Tibial nerve (tissue), 4 donors: ENCODE data around the gene SH3BP2. TPM values are rescaled to one million over a fixed set of nuclear protein-coding genes. Genes with fewer than 3 reads are reported as not detected.
"Not testable (repeated sequence)": the region's sequence is repeated elsewhere in the genome, so short reads cannot be mapped to it uniquely, and the experiment has no call there.

ENCODE experiments used
- DNase-seq, 2 donors: peaks; one replicate each; pipeline ENCODE4 v3.0.0-alpha.2; 2019; ENCODE audit warnings: low spot score in 2 of 2
- H3K27ac ChIP-seq, 4 donors: fragments of 200-600 bp; sonication (generic) in 3 of 4; one replicate each; pipeline ENCODE4 v1.5.1; 2017 to 2019; ENCODE audit warnings: mild to moderate bottlenecking in 1 of 4
- H3K27me3 ChIP-seq, 2 donors: fragments of 200-600 bp; sonication (generic) in 1 of 2; one replicate each; pipeline versions ENCODE4 v1.5.1 to v1.6.0; 2017 to 2019
- H3K36me3 ChIP-seq, 3 donors: fragments of 200-600 bp; sonication (generic); one replicate each; pipeline ENCODE4 v1.5.1; 2018 to 2019
- H3K4me1 ChIP-seq, 4 donors: fragments of 200-600 bp; sonication (generic) in 3 of 4; one replicate each; pipeline ENCODE4 v1.5.1; 2017 to 2019
- H3K4me3 ChIP-seq, 4 donors: fragments of 200-600 bp; sonication (generic) in 3 of 4; one replicate each; pipeline ENCODE4 v1.5.1; 2017 to 2019; ENCODE audit warnings: mild to moderate bottlenecking in 1 of 4, moderate library complexity in 1 of 4
- H3K9me3 ChIP-seq, 4 donors: fragments of 200-600 bp; sonication (generic) in 3 of 4; one replicate each; pipeline ENCODE4 v1.5.1; 2017 to 2019
- EP300 ChIP-seq, 2 donors: sonication (generic); formaldehyde crosslinking; IDR thresholded peaks; one replicate each; pipeline ENCODE4 v1.6.1; 2017; ENCODE audit warnings: antibody characterized with exemption in 2 of 2, mild to moderate bottlenecking in 1 of 2
- POLR2A ChIP-seq, 2 donors: fragments of 450-650 bp; IDR thresholded peaks; one replicate each; pipeline ENCODE4 v1.6.1; 2017; ENCODE audit warnings: antibody characterized with exemption in 2 of 2, mild to moderate bottlenecking in 2 of 2, moderate library complexity in 2 of 2
- WGBS, 2 donors: methylation state at CpG; one replicate each; pipeline ENCODE4 v1.1.5; 2018; 5-methylcytosine and 5-hydroxymethylcytosine counted together
- total RNA-seq, 4 donors: library from RNA; depleted of rRNA; stranded (reverse); fragments of >200 nt; gene quantifications; one replicate each; pipeline ENCODE4 v1.1.0, GENCODE V29; 2016
- TF ChIP-seq, protein P1 (sequence below), 5 experiments: fragments of 200-600 bp in 3 of 5; fragments of 450-650 bp in 2 of 5; sonication (generic) in 3 of 5; IDR thresholded peaks; one replicate each; pipeline ENCODE4 v1.5.1; 2016 to 2019; ENCODE audit warnings: antibody characterized with exemption in 5 of 5, mild to moderate bottlenecking in 3 of 5, moderate library complexity in 2 of 5

Gene SH3BP2
- total RNA-seq, 4 donors from 2014 or later, result 70.5 to 161 (median 77.8) TPM

DNA sequence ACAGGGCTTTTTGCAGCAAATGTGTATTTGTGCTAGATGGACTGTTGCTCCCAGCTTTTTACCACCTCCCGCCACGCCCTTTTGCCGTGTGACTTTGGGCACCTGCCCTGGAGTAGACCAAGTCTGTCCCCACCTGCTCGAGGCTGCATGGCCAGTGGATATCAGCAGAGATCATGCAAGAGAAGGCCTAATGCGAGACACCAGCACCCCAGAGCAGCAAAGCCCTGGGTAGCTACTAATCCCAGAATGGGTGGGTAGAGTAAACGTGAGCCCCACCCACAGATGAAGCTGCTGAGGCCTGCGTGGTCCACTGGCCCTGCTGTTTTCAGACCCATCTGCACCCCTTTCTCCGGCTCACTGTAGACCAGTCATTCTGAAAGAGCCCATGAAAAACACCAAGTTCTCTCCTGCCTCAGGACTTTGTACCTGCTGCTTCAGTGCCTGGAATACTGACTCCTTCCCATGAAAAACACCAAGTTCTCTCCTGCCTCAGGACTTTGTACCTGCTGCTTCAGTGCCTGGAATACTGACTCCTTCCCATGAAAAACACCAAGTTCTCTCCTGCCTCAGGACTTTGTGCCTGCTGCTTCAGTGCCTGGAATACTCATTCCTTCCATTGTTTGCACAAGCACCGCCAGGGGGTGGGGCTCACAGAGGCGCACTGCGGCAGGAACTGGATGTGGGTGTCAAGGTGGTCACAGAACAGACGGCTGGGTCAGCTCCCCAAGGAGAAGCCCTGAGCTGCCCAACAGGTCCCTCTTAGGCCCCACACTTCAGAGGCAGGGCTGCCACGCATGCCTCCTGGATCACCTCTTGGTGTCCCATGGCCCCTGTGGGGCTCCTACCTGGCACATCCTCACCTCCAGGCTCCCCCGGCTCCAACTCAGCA lies 31.6 kb upstream of the SH3BP2 start:
- Histone ChIP-seq H3K4me1 (peaks cover 0 to 33% (median 7%) of the 10 kb centered on the region in 4 donors), H3K36me3 (no peaks in the 10 kb centered on the region), H3K27me3 (no peaks in the 10 kb centered on the region), H3K9me3 (no peaks in the 10 kb centered on the region), H3K4me3 (no peak overlapping the region), H3K27ac (peak overlapping the region in 2 of 4 donors; percentile 32 to 77)
- no peak for DNase-seq
- TF ChIP-seq POLR2A (IDR thresholded peaks at IDR 0.05), result no peak
- 66 to 80% methylated on average over 14 of the region's 14 CpGs for WGBS, 2 donors

DNA sequence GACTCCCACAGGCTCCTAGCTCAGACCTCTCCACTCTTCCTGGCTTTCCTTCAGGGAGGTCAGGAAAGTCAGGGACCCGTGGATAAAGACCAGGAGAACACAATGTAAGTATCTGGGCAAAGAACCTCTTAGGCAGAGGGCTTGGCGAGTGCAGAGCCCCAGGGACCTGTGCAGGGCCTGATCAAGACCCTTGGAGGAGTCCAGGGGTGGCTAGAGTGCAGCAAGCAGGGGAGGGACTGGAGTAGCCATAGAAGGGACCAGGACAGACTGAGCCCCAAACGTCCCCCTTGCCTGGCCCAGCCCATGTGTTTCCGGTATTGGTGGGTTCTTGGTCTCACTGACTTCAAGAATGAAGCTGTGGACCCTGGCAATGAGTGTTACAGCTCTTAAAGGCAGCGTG lies 30.8 kb upstream of the SH3BP2 start:
- no peaks in the 10 kb centered on the region for H3K9me3 ChIP-seq
- WGBS, 2 donors, result 76 to 86% methylated on average over 5 of the region's 5 CpGs
- peaks cover 0 to 26% (median 4%) of the 10 kb centered on the region in 4 donors for H3K4me1 ChIP-seq
- peak overlapping the region in 2 of 4 donors; percentile 32 to 77 for H3K27ac ChIP-seq
- no peak overlapping the region for H3K4me3 ChIP-seq
- no peaks in the 10 kb centered on the region for H3K36me3 ChIP-seq
- no peaks in the 10 kb centered on the region for H3K27me3 ChIP-seq
- TF ChIP-seq POLR2A (IDR thresholded peaks at IDR 0.05), result no peak
- no peak for DNase-seq

- DNase-seq, result not testable (repeated sequence)
- 95% methylated on average over 21 to 42 of the region's 42 CpGs for WGBS, 2 donors
- peak overlapping the region in 2 of 4 donors; percentile 77 to 85 for H3K27ac ChIP-seq
Measured at GRCh38 chr4:2762486-2763370, 30.2 kb upstream of the SH3BP2 start.

DNA sequence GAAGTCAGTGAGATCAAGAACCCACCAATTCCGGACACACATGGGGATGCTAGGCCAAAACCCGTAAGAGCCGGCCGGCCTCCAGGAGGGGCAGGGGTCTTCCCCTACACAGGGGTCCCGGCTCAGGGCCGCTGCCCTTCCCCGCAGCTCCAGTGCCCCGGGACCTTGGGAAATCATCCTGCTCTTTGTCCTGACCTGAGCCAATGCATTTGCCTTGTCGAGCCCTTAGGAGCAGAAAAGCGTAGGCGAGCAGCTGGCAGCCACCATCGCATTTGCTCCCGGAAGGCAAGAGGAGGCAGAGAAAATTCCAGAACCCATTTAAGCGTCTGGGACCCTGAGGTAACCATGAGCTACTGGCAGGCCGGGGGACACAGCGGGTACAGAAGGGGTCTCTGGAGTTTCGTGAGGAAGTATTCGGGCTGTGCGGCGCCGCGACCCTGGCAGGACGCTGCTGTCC lies 29.3 kb upstream of the SH3BP2 start:
- TF ChIP-seq EP300 (IDR thresholded peaks at IDR 0.05), result peak in 1 of 2 donors; percentile 8
- TF ChIP-seq, protein P1, sequence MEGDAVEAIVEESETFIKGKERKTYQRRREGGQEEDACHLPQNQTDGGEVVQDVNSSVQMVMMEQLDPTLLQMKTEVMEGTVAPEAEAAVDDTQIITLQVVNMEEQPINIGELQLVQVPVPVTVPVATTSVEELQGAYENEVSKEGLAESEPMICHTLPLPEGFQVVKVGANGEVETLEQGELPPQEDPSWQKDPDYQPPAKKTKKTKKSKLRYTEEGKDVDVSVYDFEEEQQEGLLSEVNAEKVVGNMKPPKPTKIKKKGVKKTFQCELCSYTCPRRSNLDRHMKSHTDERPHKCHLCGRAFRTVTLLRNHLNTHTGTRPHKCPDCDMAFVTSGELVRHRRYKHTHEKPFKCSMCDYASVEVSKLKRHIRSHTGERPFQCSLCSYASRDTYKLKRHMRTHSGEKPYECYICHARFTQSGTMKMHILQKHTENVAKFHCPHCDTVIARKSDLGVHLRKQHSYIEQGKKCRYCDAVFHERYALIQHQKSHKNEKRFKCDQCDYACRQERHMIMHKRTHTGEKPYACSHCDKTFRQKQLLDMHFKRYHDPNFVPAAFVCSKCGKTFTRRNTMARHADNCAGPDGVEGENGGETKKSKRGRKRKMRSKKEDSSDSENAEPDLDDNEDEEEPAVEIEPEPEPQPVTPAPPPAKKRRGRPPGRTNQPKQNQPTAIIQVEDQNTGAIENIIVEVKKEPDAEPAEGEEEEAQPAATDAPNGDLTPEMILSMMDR (IDR thresholded peaks at IDR 0.05), result no peak
- Histone ChIP-seq H3K4me3 (peak overlapping the region; percentile 45 to 64 (median 58)), H3K36me3 (no peaks in the 10 kb centered on the region), H3K4me1 (peaks cover 0 to 20% (median 3%) of the 10 kb centered on the region in 4 donors), H3K27ac (peak overlapping the region; percentile 82 to 91 (median 87)), H3K9me3 (no peaks in the 10 kb centered on the region), H3K27me3 (no peaks in the 10 kb centered on the region)
- 19 to 24% methylated on average over 13 to 23 of the region's 23 CpGs for WGBS, 2 donors
- no peak for DNase-seq

More at GRCh38 chr4:2762486-2763370, 30.2 kb upstream of the SH3BP2 start:
- H3K4me3 ChIP-seq, H3K36me3 ChIP-seq, H3K9me3 ChIP-seq, H3K27me3 ChIP-seq: not testable (repeated sequence)
- H3K4me1 ChIP-seq, result peaks cover 0 to 20% (median 3%) of the 10 kb centered on the region in 4 donors

DNA sequence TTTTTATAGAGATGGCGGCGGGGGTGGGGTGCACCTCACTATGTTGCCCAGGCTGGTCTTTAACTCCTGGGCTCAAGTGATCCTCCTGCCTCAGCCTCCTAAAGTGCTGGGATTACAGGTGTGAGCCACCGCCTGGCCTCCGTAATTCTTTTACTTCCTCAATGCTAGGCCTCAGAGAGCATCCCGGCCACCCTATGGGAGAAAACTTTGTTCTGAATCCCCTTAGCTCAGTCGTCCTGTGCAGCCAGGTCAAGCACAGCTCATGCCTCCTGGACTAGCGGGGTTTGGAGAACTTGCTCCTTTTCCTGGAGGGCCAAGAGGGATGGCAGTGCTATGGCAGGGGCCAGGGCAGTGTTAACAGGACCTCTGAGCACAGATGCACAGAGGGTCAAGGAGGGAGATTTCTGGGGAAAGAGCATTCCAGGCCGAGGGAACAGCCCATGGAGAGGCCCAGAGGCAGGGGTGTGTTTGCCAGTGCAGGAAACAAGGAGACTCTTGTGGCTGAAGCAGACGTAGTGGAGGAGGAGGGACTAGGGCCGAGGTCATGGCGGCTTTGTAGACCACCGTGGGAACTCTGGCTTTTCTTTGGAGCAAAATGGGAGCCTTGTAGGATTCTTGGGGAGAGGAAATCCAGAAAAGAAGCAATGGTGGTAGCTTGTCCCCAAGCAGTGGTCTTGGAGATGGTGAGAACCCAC lies 26.9 kb upstream of the SH3BP2 start:
- H3K4me1 ChIP-seq, result peaks cover 0 to 26% (median 3%) of the 10 kb centered on the region in 4 donors
- no peaks in the 10 kb centered on the region for H3K36me3 ChIP-seq
- H3K9me3 ChIP-seq, result no peaks in the 10 kb centered on the region
- DNase-seq, result peak in 1 of 2 donors; percentile 4
- no peak overlapping the region for H3K4me3 ChIP-seq
- no peak overlapping the region for H3K27ac ChIP-seq
- H3K27me3 ChIP-seq, result no peaks in the 10 kb centered on the region
- WGBS, 2 donors, result 75 to 82% methylated on average over 12 of the region's 12 CpGs
- TF ChIP-seq EP300 (IDR thresholded peaks at IDR 0.05), result no peak
- TF ChIP-seq, protein P1 (IDR thresholded peaks at IDR 0.05), result no peak
- TF ChIP-seq POLR2A (IDR thresholded peaks at IDR 0.05), result no peak

- no peak for DNase-seq
- TF ChIP-seq, protein P1 (IDR thresholded peaks at IDR 0.05), result no peak
- TF ChIP-seq POLR2A (IDR thresholded peaks at IDR 0.05) (no peak), EP300 (IDR thresholded peaks at IDR 0.05) (no peak)
Measured at GRCh38 chr4:2767046-2767704, 25.7 kb upstream of the SH3BP2 start.

More at GRCh38 chr4:2767046-2767704, 25.7 kb upstream of the SH3BP2 start:
- H3K36me3 ChIP-seq, result no peaks in the 10 kb centered on the region
- no peaks in the 10 kb centered on the region for H3K27me3 ChIP-seq
- no peaks in the 10 kb centered on the region for H3K9me3 ChIP-seq
- WGBS, 2 donors, result 75 to 86% methylated on average over 5 of the region's 5 CpGs
- H3K4me1 ChIP-seq, result peaks cover 0 to 22% (median 3%) of the 10 kb centered on the region in 4 donors
- no peak overlapping the region for H3K4me3 ChIP-seq
- H3K27ac ChIP-seq, result no peak overlapping the region
